Hepatocyte (in vitro differentiated cells): Measurements from ENCODE around the gene TTL. TPM values are rescaled to one million over a fixed set of nuclear protein-coding genes. Genes with fewer than 3 reads are reported as not detected.
"Not testable (repeated sequence)": the region's sequence is repeated elsewhere in the genome, so short reads cannot be mapped to it uniquely, and the experiment has no call there.

Source experiments
- DNase-seq: peaks from one replicate; pipeline ENCODE4 v3.0.0-alpha.2; 2016; ENCODE audit warnings: low spot score
- H2AFZ ChIP-seq: fragments of 200-600 bp; sonication (generic); 2 replicates; pipeline ENCODE4 v1.6.0; 2016; ENCODE audit warnings: antibody characterized with exemption, mild to moderate bottlenecking
- H3K27ac ChIP-seq: fragments of 200-600 bp; sonication (generic); 2 replicates; pipeline ENCODE4 v1.5.1; 2016; ENCODE audit warnings: mild to moderate bottlenecking
- H3K27me3 ChIP-seq: fragments of 200-600 bp; sonication (generic); 2 replicates; pipeline ENCODE4 v1.6.1; 2016
- H3K36me3 ChIP-seq: fragments of 200-600 bp; sonication (generic); replicated peaks from 2 replicates; pipeline ENCODE4 v1.5.1; 2016; ENCODE audit warnings: low read depth; ENCODE audit not compliant: insufficient read depth
- H3K4me1 ChIP-seq: fragments of 200-600 bp; sonication (generic); 2 replicates; pipeline ENCODE4 v1.5.1; 2016; ENCODE audit warnings: mild to moderate bottlenecking, moderate library complexity; ENCODE audit not compliant: insufficient read depth
- H3K4me2 ChIP-seq: fragments of 200-600 bp; sonication (generic); 2 replicates; pipeline ENCODE4 v1.6.0; 2016
- H3K4me3 ChIP-seq: fragments of 200-600 bp; sonication (generic); 2 replicates; pipeline ENCODE4 v1.5.1; 2016; ENCODE audit warnings: mild to moderate bottlenecking
- H3K79me2 ChIP-seq: fragments of 200-600 bp; sonication (generic); 2 replicates; pipeline ENCODE4 v1.6.0; 2017; ENCODE audit warnings: mild to moderate bottlenecking
- H3K9me2 ChIP-seq: fragments of 200-600 bp; sonication (generic); replicated peaks from 2 replicates; pipeline ENCODE4 v1.6.0; 2017; ENCODE audit warnings: mild to moderate bottlenecking; ENCODE audit not compliant: insufficient read depth
- H3K9me3 ChIP-seq: fragments of 200-600 bp; sonication (generic); 2 replicates; pipeline ENCODE4 v1.5.1; 2016; ENCODE audit warnings: low read depth, mild to moderate bottlenecking
- H4K20me1 ChIP-seq: fragments of 200-600 bp; sonication (generic); 2 replicates; pipeline ENCODE4 v1.6.0; 2016; ENCODE audit warnings: mild to moderate bottlenecking; ENCODE audit not compliant: insufficient read depth, poor library complexity, severe bottlenecking
- EZH2 ChIP-seq: fragments of 200-600 bp; sonication (generic); IDR thresholded peaks from 2 replicates; pipeline ENCODE4 v1.6.1; 2016; ENCODE audit warnings: antibody characterized with exemption, mild to moderate bottlenecking, borderline replicate concordance
- EZH2phosphoT487 ChIP-seq: fragments of 200-600 bp; sonication (generic); IDR thresholded peaks from one replicate; pipeline ENCODE4 v1.6.1; 2018; ENCODE audit warnings: antibody characterized with exemption, mild to moderate bottlenecking, low read depth, moderate library complexity; ENCODE audit not compliant: unreplicated experiment, severe bottlenecking
- WGBS: methylation state at CpG from one replicate; pipeline ENCODE4 v1.1.6; 2016; ENCODE audit warnings: low lambda C conversion rate; ENCODE audit errors: missing lambda C conversion rate; 5-methylcytosine and 5-hydroxymethylcytosine counted together
- polyA plus RNA-seq: library from polyadenylated mRNA; unstranded; fragments of >200 nt; fragmentation: Nextera tagmentation; extraction: Ambion mirVana; gene quantifications from 2 replicates; pipeline ENCODE4 v1.2.1, GENCODE V29; 2016
- total RNA-seq: library from RNA; depleted of rRNA; stranded (reverse); fragments of >200 nt; gene quantifications from 2 replicates; pipeline ENCODE4 v1.2.3, GENCODE V29; 2014
- TF ChIP-seq, protein P1 (sequence below): fragments of 200-600 bp; sonication (generic); IDR thresholded peaks from 2 replicates; pipeline ENCODE4 v1.5.1; 2016; ENCODE audit warnings: antibody characterized with exemption, mild to moderate bottlenecking; ENCODE audit not compliant: poor library complexity

Gene TTL
- total and polyA plus RNA-seq, 2 experiments from 2014 or later, result 16.9 to 22.9 TPM

GRCh38 chr2:112547333-112547732 is 65.4 kb downstream of the TTL start:
- Histone ChIP-seq H3K79me2 (peaks cover 44% of the 10 kb centered on the region), H3K4me3 (no peak overlapping the region), H4K20me1 (peaks cover 6% of the 10 kb centered on the region), H3K9me3 (no peaks in the 10 kb centered on the region), H3K27me3 (no peaks in the 10 kb centered on the region), H3K27ac (no peak overlapping the region), H3K36me3 (no peaks in the 10 kb centered on the region), H3K4me1 (peaks cover 10% of the 10 kb centered on the region), H3K9me2 (no peaks in the 10 kb centered on the region), H2AFZ (no peak overlapping the region), H3K4me2 (no peak overlapping the region)
- peak; percentile 20 for DNase-seq
- TF ChIP-seq EZH2 (no peak), EZH2phosphoT487 (no peak)
- TF ChIP-seq, protein P1, sequence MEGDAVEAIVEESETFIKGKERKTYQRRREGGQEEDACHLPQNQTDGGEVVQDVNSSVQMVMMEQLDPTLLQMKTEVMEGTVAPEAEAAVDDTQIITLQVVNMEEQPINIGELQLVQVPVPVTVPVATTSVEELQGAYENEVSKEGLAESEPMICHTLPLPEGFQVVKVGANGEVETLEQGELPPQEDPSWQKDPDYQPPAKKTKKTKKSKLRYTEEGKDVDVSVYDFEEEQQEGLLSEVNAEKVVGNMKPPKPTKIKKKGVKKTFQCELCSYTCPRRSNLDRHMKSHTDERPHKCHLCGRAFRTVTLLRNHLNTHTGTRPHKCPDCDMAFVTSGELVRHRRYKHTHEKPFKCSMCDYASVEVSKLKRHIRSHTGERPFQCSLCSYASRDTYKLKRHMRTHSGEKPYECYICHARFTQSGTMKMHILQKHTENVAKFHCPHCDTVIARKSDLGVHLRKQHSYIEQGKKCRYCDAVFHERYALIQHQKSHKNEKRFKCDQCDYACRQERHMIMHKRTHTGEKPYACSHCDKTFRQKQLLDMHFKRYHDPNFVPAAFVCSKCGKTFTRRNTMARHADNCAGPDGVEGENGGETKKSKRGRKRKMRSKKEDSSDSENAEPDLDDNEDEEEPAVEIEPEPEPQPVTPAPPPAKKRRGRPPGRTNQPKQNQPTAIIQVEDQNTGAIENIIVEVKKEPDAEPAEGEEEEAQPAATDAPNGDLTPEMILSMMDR, result no peak
- 91% methylated on average over 4 of the region's 4 CpGs for WGBS

- no peak overlapping the region for H3K27ac ChIP-seq
- no peaks in the 10 kb centered on the region for H4K20me1 ChIP-seq
- H3K4me3 ChIP-seq, result no peak overlapping the region
- no peak overlapping the region for H2AFZ ChIP-seq
- no peaks in the 10 kb centered on the region for H3K9me2 ChIP-seq
- 97% methylated on average over 2 of the region's 2 CpGs for WGBS
- H3K4me1 ChIP-seq, result no peaks in the 10 kb centered on the region
- no peaks in the 10 kb centered on the region for H3K9me3 ChIP-seq
- H3K4me2 ChIP-seq, result no peak overlapping the region
- TF ChIP-seq EZH2phosphoT487, result no peak
- TF ChIP-seq EZH2, result no peak
- TF ChIP-seq, protein P1, result no peak
- H3K79me2 ChIP-seq, result peaks cover 30% of the 10 kb centered on the region
- H3K27me3 ChIP-seq, result no peaks in the 10 kb centered on the region
- H3K36me3 ChIP-seq, result no peaks in the 10 kb centered on the region
- DNase-seq, result no peak
These were observed 67.0 kb downstream of the TTL start for GRCh38 chr2:112548980-112549379.

DNA sequence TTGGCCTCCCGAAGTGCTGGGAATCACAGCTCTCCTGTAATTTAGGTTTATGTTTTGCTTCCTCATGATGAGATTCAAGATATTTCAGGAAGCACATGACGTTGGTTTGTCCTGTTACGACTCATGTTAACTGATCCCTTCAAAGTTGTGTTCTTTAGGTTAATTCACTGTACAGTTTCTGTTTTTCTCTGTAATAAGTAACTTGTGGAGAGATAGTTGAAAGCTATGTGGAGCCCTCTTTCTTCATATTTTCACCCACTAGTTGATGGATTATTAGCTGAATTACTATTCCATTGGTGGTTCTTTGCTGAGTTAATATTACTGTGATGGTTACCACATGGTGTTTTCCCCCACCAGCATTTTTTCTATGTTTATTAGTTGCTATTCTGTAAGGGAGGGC is 84.1 kb downstream of the TTL start:
- H3K27me3 ChIP-seq, result no peaks in the 10 kb centered on the region
- H3K4me3 ChIP-seq, result no peak overlapping the region
- TF ChIP-seq, protein P1, result no peak
- TF ChIP-seq EZH2, result no peak
- no peak for TF ChIP-seq EZH2phosphoT487
- H3K4me2 ChIP-seq, result no peak overlapping the region
- WGBS, result 96% methylated on average over 3 of the region's 3 CpGs
- no peak for DNase-seq
- H3K79me2 ChIP-seq, result peaks cover 4% of the 10 kb centered on the region
- H3K9me2 ChIP-seq, result no peaks in the 10 kb centered on the region
- H3K27ac ChIP-seq, result no peak overlapping the region
- no peaks in the 10 kb centered on the region for H3K36me3 ChIP-seq
- H3K4me1 ChIP-seq, result no peaks in the 10 kb centered on the region
- H2AFZ ChIP-seq, result no peak overlapping the region
- H3K9me3 ChIP-seq, result no peaks in the 10 kb centered on the region
- no peaks in the 10 kb centered on the region for H4K20me1 ChIP-seq

DNA sequence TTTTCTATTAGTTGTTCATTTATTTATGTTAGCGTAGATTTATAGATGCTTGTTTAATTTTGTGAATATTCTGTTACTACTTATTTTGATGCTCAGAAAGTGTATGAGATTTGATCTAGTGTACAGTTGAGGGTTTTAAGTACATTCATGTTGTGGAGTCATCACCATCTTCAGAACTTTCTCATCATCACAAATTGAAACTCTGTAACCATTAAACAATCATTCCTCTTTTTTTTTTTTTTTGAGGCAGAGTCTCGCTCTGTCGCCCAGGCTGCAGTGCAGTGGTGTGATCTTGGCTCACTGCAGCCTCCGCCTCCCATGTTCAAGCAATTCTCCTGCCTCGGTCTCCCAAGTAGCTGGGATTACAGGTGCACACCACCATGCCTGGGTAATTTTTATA is 84.6 kb downstream of the TTL start:
- WGBS, result 100% methylated on average over 5 of the region's 5 CpGs
- H3K36me3 ChIP-seq, result not testable (repeated sequence)

More for the DNA sequence above, 84.6 kb downstream of the TTL start:
- H3K4me2 ChIP-seq, H2AFZ ChIP-seq, H3K27ac ChIP-seq, H3K9me2 ChIP-seq, DNase-seq, H3K4me3 ChIP-seq, H3K27me3 ChIP-seq, H4K20me1 ChIP-seq, H3K4me1 ChIP-seq, H3K79me2 ChIP-seq, H3K9me3 ChIP-seq: not testable (repeated sequence)
